Esophagus (tissue), 2 donors: ENCODE results near the gene ABCA3. TPM values are rescaled to one million over a fixed set of nuclear protein-coding genes. Genes with fewer than 3 reads are reported as not detected.
"Not testable (repeated sequence)": the region's sequence is repeated elsewhere in the genome, so short reads cannot be mapped to it uniquely, and the experiment has no call there.

Source experiments
- H3K27ac ChIP-seq, 2 donors: one replicate each; pipeline ENCODE4 v1.5.1; 2013; ENCODE audit warnings: low read depth in 2 of 2, mild to moderate bottlenecking in 2 of 2, inconsistent platforms in 1 of 2, low read length in 1 of 2, moderate library complexity in 1 of 2
- H3K27me3 ChIP-seq, 2 donors: one replicate each; pipeline ENCODE4 v1.6.1; 2013; ENCODE audit warnings: low read length in 2 of 2, control low read depth in 1 of 2, mild to moderate bottlenecking in 1 of 2; ENCODE audit not compliant: insufficient read depth in 2 of 2, control insufficient read depth in 1 of 2
- H3K36me3 ChIP-seq, 2 donors: one replicate each; pipeline ENCODE4 v1.6.1; 2013; ENCODE audit warnings: low read length in 1 of 2; ENCODE audit not compliant: control insufficient read depth in 2 of 2, insufficient read depth in 2 of 2
- H3K4me1 ChIP-seq, 2 donors: one replicate each; pipeline ENCODE4 v1.6.1; 2013; ENCODE audit warnings: low read length in 1 of 2; ENCODE audit not compliant: control insufficient read depth in 2 of 2, insufficient read depth in 2 of 2
- H3K4me3 ChIP-seq, 2 donors: one replicate each; pipeline ENCODE4 v1.5.1; 2013; ENCODE audit warnings: low read length in 2 of 2, mild to moderate bottlenecking in 2 of 2, low read depth in 1 of 2, moderate library complexity in 1 of 2
- H3K9me3 ChIP-seq, 2 donors: one replicate each; pipeline ENCODE4 v1.6.1; 2013; ENCODE audit warnings: mild to moderate bottlenecking in 2 of 2, low read depth in 1 of 2, low read length in 1 of 2, moderate library complexity in 1 of 2; ENCODE audit not compliant: control insufficient read depth in 2 of 2, insufficient read depth in 1 of 2
- WGBS, 2 donors: extraction: QIAGEN DNeasy Blood & Tissue Kit; methylation state at CpG; one replicate each; pipeline ENCODE4 v1.1.7; 2013; 5-methylcytosine and 5-hydroxymethylcytosine counted together
- polyA plus RNA-seq, 2 donors: library from polyadenylated mRNA; stranded (reverse); fragments of 200-250 nt; gene quantifications; one replicate each; pipeline ENCODE4 v1.2.3, GENCODE V29; 2013
- donor health status: healthy with polysubstance abuse.
- donor health status: Bipolar disorder and iron deficiency.

Gene ABCA3
- polyA plus RNA-seq, 2 donors = 1.4 to 1.7 TPM

GRCh38 chr16:2240331-2240730 lies 100.2 kb downstream of the ABCA3 start:
- 61 to 71% methylated on average over 9 of the region's 9 CpGs for WGBS, 2 donors
- not testable (repeated sequence) for H3K9me3 ChIP-seq, H3K27me3 ChIP-seq, H3K27ac ChIP-seq, H3K4me3 ChIP-seq
- Histone ChIP-seq H3K36me3 (peaks cover 11 to 36% of the 10 kb centered on the region in 2 donors), H3K4me1 (peaks cover 6 to 26% of the 10 kb centered on the region in 2 donors)

- WGBS, 2 donors = 62 to 64% methylated on average over 15 of the region's 15 CpGs
- no peak overlapping the region for H3K4me3 ChIP-seq
- peaks cover 7 to 37% of the 10 kb centered on the region in 2 donors for H3K36me3 ChIP-seq
- H3K4me1 ChIP-seq = peaks cover 6 to 23% of the 10 kb centered on the region in 2 donors
- no peak overlapping the region for H3K27ac ChIP-seq
- H3K9me3 ChIP-seq = no peaks in the 10 kb centered on the region
- H3K27me3 ChIP-seq = peaks cover 0 to 10% of the 10 kb centered on the region in 2 donors
Measured at GRCh38 chr16:2238838-2239675, 101.5 kb downstream of the ABCA3 start.

GRCh38 chr16:2238150-2238837 lies 102.2 kb downstream of the ABCA3 start:
- peaks cover 9 to 38% of the 10 kb centered on the region in 2 donors for H3K36me3 ChIP-seq
- no peaks in the 10 kb centered on the region for H3K9me3 ChIP-seq
- H3K4me3 ChIP-seq = no peak overlapping the region
- H3K4me1 ChIP-seq = peaks cover 6 to 23% of the 10 kb centered on the region in 2 donors
- H3K27ac ChIP-seq = no peak overlapping the region
- WGBS, 2 donors = 54% methylated on average over 18 of the region's 18 CpGs
- H3K27me3 ChIP-seq = peaks cover 0 to 10% of the 10 kb centered on the region in 2 donors

GRCh38 chr16:2237493-2238149 lies 102.9 kb downstream of the ABCA3 start:
- Histone ChIP-seq H3K27ac (no peak overlapping the region), H3K9me3 (no peaks in the 10 kb centered on the region), H3K27me3 (peaks cover 0 to 10% of the 10 kb centered on the region in 2 donors), H3K4me1 (peaks cover 6 to 23% of the 10 kb centered on the region in 2 donors), H3K4me3 (no peak overlapping the region), H3K36me3 (peaks cover 12 to 38% of the 10 kb centered on the region in 2 donors)
- 16 to 19% methylated on average over 56 to 65 of the region's 65 CpGs for WGBS, 2 donors

GRCh38 chr16:2237102-2237482 lies 103.4 kb downstream of the ABCA3 start:
- peaks cover 0 to 10% of the 10 kb centered on the region in 2 donors for H3K27me3 ChIP-seq
- H3K9me3 ChIP-seq = no peaks in the 10 kb centered on the region
- H3K4me1 ChIP-seq = peaks cover 6 to 23% of the 10 kb centered on the region in 2 donors
- H3K4me3 ChIP-seq = peak overlapping the region in 1 of 2 donors; percentile 13
- peaks cover 15 to 41% of the 10 kb centered on the region in 2 donors for H3K36me3 ChIP-seq
- WGBS, 2 donors = 6 to 8% methylated on average over 34 to 40 of the region's 40 CpGs
- no peak overlapping the region for H3K27ac ChIP-seq

GRCh38 chr16:2236337-2237101 lies 104.0 kb downstream of the ABCA3 start, which contains the start of gene DNASE1L2:
Gene DNASE1L2 (plus strand): TSS chr16:2236444. CDS start chr16:2236817, 373 bp downstream.
- Histone ChIP-seq H3K4me1 (peaks cover 6 to 25% of the 10 kb centered on the region in 2 donors), H3K4me3 (peak within 1 kb of the TSS in 1 of 2 donors; percentile 13), H3K9me3 (no peaks in the 10 kb centered on the region), H3K36me3 (peaks cover 15 to 47% of the 10 kb centered on the region in 2 donors), H3K27ac (no peak within 1 kb of the TSS), H3K27me3 (peaks cover 0 to 10% of the 10 kb centered on the region in 2 donors)
- WGBS, 2 donors = 5 to 9% methylated on average over 61 to 64 of the region's 64 CpGs

GRCh38 chr16:2235695-2236336 lies 104.7 kb downstream of the ABCA3 start:
- peaks cover 0 to 10% of the 10 kb centered on the region in 2 donors for H3K27me3 ChIP-seq
- 51 to 63% methylated on average over 19 of the region's 19 CpGs for WGBS, 2 donors
- H3K4me1 ChIP-seq = peaks cover 6 to 32% of the 10 kb centered on the region in 2 donors
- no peaks in the 10 kb centered on the region for H3K9me3 ChIP-seq
- H3K27ac ChIP-seq = no peak overlapping the region
- H3K4me3 ChIP-seq = no peak overlapping the region
- H3K36me3 ChIP-seq = peaks cover 15 to 53% of the 10 kb centered on the region in 2 donors

- Histone ChIP-seq H3K9me3 (no peaks in the 10 kb centered on the region), H3K27me3 (peaks cover 0 to 10% of the 10 kb centered on the region in 2 donors), H3K27ac (no peak overlapping the region), H3K4me1 (peaks cover 6 to 32% of the 10 kb centered on the region in 2 donors), H3K4me3 (no peak overlapping the region), H3K36me3 (peaks cover 15 to 57% of the 10 kb centered on the region in 2 donors)
- 94 to 95% methylated on average over 28 of the region's 28 CpGs for WGBS, 2 donors
Measured at GRCh38 chr16:2235234-2235651, 105.3 kb downstream of the ABCA3 start.
